NCI-H2227 (cell line): Measurements from ENCODE around the gene CROCC2.

ENCODE experiments used
- DNase-seq: peaks from one replicate; lab custom pipeline; 2025; ENCODE audit not compliant: unreplicated experiment; lab: John Stamatoyannopoulos, UW

Gene CROCC2

DNA sequence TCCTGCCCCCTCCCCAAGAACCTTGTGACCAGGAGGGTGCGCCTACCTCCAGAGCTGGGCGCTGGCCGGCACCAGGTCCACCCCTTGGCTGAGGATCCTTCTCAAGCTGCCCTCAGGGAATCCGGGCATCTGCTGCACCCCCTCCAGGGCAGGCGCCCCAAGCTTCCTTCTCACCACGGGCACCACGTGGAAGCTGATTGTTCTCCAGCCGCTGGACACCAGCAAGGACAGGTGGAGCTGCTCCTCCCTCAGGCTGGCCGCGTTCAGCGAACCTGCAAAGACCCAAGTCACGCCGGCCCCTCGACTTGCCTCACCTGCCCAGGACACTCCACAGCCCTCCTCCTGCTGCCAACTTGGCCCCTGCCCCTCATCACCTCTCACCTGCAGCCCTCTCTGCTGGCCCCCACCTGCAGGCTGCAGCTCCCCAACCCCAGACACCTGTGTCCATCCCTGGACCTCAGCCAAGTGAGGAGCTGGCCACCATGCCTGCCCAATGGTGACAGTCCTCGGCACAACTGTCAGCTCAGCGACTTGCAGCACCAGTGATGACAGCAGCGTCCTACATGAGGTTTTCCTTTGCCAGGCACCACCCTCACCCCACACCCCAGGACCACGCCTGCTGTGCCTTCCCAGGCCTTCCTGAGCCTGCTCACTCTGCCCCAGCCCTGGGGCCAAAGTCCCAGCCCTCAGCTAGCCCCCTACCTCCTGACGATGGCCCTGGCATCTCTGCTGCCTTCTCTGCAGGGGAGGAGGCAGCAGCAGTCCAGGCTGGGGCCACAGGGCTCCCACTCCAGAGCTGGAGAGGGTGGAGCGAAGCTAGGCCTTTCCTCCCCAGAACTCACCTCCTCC is 14.4 kb upstream of the CROCC2 start:
- no peak for DNase-seq

DNA sequence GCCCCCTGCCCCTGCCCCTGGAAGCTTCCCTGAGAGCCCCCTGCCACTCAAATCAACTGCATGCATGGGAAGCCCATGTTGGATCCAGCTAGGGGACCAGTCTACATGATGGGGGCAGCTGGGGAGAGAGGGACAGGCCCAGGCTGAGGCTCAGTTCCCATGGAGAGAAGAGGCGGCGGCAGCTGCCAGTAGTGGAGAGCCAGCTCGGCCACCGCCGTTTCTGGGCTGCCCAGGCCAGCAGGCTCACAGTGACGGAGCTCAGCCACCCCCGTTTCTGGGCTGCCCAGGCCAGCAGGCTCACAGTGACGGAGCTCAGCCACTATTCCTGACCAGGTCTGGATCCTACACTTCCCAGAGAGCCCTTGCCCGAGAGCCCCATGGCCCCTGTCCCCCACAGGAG is 13.8 kb upstream of the CROCC2 start:
- DNase-seq, result no peak

DNA sequence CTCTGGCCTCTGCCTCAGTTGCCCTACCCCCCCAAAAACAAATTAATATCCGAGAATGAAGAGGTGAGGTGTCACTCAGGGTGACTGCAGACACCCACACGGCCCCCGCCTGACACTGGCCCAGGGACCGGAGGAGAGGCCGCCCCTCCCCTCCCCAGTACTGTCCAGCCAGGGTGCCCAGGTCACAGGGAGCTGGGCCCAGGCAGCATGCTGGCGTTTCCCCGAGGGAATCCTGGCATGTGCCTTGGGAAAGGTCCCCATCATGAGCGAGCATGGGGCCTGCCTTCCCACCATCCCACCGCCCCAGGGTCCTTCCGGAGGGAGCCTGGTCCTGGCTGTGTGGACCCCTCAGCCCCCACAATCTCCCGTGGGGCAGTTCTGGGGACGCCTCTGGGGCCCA is 13.2 kb upstream of the CROCC2 start:
- DNase-seq, result no peak

DNA sequence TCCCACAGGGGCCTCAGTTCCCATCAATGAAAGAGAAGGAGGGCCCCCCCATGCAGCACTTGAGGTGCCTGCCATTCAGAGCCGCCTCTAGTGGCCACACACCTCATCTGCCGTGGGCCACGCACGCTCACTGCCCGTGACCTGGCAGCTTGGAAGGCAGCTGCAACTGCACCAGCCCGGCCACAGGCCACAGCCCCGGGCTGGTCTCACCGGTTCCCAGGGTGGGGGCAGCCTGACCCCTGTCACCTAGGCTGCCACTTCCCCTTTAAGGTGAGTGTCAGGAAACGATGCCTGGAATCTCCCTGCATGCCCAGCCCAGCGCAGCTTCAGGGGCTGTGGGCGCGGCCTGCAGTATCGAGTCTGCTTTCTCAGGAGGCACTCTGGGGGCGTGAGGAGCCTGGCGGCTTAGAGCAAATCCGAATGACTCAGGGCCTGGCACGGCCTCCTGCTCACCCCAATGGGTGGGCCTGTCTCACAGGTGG is 12.7 kb upstream of the CROCC2 start:
- DNase-seq, result peak; percentile 19

DNA sequence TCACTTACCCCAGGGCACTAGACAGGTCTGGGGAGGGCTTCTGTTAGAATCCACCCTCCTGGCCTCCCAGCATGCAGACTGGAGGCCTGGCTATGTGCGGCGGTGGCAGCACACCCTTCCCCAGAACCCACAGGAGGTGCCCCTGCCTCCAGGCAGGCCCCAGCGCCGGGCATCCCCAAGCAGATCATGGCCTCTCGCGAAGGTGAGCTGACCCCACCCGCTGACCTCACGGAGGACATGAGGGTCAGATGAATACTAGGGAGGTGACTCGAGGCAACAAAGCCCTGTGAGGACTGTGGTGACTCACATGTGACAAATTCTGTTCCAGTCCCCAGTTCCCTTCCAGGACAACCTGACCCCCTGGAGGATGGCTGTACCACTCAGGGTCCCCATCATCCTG is 12.1 kb upstream of the CROCC2 start:
- DNase-seq, result no peak

DNA sequence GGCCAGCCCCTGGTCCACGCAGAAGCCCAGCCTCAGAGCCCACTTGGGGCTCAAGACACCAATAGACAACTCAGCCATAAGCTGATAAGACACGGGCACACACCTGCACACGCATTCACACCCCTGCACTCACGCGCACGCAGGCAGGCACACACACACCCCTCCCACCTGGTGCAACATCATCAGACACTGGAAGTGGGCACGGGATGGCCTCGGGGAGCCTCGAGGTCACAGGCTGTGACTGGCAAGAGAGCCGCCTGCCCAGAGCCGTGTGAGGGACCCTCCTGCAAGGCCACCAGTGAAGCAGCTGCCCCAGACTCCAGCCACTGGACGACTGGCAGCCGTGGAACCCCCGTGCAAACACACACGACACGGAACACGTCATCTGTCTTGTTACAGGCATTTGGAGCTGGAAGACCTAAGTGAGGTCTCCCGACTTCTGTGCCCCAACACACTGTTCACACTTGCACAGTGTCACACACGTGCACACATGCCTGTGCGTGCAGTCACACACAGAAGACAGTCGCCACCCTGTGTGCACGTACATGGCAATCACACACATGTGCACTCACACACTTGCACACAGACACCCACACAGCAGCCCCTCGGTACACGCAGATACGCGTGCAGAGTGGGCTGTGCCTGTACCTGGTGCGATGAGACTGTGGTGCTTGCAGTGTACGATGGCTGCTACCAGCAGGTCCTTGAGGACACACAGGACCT is 11.1 kb upstream of the CROCC2 start:
- no peak for DNase-seq

DNA sequence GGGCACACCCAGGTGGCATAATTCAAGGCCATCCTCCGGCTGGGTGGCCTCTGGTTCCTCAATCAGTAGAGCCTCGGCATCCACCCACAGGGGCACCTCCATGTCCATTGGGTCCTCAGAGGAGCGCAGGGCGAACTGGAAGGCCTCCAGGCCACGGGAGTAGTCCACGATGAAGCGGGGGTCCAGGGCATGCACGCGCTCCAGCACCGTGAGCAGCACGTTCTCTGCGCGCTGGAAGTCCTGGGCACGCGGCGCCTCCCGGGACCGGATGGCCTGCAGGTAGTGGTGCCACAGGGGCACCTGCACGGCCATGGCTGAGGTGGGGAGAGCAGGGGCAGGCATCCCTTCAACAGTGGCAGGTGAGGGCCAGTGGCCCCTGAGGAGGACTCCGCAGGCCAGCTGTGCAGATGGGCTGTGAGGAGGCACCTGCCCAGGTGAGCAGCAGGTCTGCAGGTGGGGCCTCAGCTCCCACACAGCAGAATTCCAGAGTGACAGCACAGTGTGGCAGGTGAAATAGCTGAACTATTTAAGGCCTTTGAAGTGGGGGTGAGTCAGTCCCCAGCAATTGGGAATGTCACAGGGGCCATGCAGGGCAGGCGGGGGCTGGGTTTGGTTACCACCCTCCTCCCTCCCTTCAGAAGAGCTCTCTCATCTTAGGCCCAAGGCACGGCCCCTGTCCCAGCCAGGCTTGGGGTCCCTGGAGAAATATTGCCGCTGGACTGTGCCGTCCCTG is 10.3 kb upstream of the CROCC2 start, which contains the start of gene MAB21L4:
Gene MAB21L4 (minus strand): TSS at position 501 of the 733 bp plus-strand sequence. CDS start 159 bp downstream, at position 342.
- no peak for DNase-seq

DNA sequence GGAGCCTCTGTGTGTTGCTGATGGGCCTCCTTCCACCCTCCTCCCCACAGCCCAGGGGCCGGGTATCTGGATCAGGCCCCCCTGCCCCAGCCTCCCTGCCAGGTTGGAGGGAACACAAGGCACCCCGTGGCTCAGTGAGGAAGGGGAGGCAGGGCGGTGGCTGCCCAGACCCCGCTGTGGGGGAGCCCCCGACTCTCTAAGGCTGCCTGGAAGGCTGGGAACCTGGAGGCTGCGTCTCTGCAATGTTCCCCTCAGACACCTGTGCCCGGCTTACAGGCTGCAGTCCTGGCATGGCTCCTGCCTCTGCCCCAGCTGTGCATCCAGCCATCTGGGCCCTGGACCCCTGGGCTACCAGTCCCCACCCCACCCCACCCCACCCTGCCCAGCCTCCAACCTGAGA is 9.7 kb upstream of the CROCC2 start:
- DNase-seq, result no peak

DNA sequence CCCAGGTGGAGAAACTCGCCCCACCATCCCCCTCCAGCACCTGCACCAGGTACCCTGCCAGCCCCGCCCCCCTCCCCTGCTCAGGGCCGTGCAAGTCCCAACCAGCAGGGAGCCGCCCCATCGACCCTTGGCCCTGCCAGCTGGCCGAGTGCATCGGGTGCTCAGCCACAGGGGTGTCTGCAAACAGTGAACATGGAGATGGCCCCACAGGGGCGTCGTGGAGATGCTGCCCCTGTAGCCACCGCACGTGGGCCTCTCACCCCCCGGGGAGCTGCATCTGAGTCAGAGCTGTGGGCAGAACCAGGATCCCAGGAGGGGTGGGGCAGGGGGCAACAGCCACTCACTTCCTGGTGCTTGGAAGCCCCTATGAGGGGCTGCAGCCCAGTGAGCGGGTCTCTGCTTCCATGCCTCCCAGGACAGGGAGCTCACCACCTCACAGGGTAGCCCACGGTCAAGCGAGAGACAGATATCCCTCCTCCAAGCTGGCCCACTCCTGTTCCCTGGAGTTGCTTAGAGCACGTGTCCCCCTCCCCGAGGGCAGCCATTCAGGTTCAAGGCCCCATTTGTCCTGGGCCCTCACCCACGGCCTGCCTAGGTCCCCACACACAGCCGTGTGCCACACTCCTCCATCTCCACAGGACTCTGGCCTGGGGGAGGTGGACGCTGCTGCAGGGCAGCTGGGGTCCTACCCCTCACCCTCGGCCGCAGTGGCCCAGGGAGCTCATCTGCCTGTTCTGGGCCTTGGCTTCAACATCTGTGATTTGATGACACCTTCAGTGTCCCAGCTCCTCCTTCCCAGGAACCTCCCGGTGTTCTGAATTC is 9.1 kb upstream of the CROCC2 start:
- DNase-seq, result no peak

DNA sequence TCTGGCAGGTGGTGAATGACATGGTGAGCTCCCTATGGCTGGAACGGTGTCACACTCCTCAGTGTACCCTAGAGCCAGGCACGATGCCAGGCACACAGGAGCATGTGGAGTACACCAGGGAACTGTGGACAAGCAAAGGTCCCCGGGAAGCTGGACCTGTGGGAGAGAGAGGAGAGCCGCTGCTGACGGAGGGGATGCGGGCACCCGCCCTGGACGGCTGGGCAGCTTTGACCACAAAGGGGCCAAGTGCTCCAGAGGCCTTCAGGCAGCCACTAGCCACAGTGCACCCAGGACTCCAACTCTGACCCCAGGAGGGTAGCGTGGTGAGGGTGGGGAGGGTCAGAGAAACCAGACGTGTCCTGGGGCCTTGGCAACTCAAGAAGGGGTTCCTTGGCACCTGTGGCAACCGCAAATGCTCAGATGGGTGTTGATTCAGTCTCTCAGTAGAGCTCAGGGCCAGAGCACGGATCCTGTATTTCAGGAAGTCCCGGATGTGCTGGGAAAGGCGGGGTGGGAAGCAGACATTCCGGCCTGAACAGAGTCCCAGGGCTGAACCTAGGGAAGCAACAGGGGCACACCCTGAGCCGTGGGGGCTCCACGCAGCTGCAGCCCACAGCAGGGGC is 7.9 kb upstream of the CROCC2 start:
- DNase-seq, result no peak

DNA sequence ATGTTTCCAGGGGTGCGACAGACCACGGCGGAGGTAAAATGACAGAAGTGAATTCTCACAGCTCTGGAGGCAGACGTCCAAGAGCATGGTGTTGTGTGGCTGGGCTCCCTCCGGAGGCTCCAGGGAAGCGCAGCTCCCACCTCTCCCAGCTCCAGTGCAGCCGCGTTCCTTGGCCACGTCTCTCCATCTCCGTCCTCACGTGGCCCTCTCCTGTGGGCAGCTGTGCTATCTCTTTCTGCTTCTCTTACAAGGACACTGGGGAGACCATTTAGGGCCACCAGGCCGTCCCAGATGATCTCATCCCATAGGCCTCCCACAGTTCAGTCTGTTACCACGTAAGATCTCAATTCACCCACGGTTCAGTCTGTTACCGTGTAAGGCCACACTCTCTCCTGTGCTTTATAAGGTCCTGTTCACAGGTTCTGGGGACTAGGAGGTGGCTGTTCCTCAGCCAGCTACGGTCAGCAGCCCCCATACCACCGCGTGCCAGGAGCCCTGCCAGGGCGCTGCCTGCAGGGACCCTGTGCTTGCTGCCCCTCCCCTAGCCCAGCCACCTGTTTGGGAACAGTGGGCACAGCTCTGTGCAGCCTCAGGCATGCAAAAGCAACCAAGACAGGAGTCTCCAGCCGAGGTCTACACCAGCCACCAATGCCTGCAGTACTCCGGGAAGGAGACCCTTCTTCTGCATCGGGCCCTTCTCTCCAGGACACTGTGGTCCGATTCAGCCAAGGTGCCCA is 7.2 kb upstream of the CROCC2 start:
- no peak for DNase-seq

DNA sequence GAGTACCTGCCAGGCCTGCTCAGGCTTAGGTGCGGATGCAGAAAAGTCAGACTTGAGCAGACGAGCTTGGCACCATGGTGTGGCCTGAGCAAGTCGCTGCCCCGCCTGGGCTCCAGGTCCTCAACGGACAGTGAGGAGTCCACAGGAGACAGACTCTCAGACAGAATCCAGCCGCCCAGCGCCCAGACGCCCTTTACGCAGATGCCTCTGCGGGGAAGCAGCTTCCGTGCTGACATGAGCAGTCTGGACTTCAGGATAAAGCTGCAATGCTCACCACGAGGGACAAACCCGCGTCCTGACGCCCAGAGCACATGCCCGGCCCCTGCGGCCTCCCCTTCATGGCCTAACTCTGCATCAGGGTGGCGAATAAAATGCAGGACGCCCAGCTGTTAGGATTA is 6.7 kb upstream of the CROCC2 start:
- DNase-seq, result no peak

DNA sequence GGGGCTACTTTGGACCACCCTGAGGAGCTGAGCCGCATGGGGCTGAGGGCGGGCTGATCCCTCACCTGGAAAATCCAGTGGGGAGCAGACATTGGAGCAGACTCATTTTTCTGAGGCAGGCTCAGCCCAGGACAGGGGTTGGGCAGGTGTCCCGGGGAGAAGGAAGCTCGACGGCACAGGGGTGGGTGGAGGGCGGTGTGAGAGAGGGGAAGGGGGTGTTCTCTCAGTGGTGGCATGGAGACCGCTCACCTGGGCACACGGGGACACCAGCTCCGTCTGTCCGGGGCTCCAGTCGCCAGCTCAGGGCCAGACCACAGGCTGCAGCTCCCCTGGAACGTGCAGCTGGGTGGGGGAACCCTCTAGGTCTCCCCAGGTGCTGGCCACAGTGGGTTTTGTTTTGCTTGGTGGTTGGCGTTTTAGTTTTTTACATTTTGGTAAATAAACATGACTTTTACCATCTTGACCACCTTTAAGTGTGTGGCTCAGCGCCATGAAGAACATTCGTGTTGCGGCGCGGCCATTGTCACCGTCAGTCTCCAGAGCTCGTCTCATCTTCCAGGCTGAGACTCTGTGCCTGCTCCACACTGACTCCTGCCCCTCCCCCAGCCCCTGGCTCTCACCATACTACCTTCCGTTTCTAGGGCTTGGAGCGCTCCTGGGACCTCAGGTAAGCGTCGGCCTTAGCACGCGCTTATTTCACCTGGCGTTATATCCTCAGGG is 5.8 kb upstream of the CROCC2 start:
- no peak for DNase-seq

DNA sequence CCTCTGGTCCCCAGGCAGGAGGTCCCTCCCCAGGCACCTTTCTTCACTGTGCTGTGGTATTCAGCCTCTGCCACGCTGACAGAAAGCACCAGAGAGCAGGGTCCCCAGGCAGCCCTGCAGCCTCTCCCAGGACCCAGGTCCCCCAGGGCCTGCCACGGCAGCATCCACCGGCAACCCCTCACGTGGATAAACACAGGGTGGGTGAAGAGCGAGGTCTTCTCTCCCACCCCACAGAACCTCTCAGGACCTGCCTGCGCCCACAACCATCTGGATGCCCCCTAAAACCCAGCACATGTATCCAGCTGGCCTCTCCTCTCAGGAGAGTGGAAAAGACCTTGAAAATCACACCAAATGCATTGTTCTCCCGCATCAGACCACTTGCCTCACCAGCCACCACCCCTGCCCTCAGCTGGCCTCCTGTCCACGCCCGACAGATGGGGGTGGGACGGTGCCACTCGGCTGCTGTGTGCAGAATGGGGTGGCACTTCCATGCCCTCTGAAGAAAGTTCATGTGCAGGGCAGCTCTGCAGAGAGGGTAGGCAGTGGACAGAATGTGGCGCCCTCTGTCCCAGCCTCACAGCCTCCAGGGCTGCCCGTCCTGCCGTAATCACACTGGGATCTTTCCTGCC is 4.0 kb upstream of the CROCC2 start:
- DNase-seq, result no peak

DNA sequence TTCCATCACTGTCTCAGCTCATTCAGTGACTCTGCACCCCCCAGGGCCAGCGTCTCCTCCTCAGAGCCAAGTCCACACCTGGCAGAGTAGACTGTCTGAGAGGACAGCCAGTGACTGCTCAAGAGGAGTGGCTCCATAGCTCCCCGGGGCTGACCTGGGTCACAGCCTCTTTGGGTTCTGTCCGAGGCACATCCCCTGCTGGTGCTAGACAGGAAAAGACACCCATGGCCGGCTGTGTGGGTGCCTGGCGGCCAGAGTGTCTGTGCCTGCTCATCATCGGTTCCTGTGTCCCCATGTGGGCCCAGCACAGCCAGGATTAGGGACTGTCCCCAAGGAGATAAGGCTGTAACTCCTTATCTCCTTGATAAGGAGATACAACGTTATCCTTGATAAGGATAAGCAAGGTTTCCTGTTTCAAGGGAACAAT is 3.5 kb upstream of the CROCC2 start:
- DNase-seq, result no peak

DNA sequence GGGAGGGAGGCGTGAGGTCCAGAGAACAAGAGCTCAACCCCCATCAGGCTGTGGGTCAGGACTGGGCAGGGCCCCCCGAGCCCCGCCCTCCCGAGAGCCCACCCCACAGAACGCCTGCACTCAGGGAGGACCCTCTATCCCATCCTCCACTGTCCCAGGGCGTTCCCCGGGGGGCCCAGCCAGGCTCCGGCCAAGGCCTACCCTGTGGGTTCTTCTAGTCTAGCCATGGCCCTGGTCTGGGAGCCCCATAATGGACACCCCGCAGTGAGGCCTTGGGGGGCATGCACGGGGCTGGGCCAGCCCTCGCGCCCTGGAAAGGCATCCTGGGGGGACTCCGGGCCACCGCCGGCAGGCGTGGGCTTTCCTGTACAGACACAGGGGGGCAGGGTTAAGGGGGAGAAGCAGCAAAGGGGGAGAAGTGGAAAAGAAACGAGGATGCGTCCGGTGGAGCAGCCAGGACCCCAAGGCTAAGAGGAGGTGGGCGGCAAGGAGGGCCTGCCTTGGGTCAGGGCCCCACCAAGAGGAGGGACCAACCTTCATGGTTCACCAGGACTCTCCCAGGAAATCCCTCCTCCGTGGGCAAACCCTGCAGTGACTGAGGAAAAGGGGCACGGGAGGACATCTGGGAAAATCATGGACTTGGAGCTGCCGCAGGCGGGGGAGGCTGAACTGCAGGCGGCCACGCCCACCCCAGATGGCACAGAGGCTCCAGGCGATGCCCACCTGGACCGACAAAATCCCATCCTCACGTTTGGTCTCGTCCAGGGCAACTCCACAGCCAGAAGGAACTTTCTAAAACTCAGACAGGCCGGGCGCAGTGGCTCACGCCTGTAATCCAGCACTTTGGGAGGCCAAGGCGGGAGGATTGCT is 2.7 kb upstream of the CROCC2 start:
- no peak for DNase-seq
